Liver (tissue), 3 donors: Measurements from ENCODE around the gene TXNRD2.

Source experiments
- CTCF ChIP-seq: fragments of 150-350 bp; IDR thresholded peaks from 2 replicates; pipeline ENCODE4 v1.5.1; 2017; ENCODE audit warnings: improper control_type of control experiment, low read depth, low read length; ENCODE audit not compliant: missing input control
- EGR1 ChIP-seq, 2 donors: IDR thresholded peaks; 2 replicates each; pipeline ENCODE4 v1.6.1; 2016 to 2018; ENCODE audit warnings: antibody characterized with exemption in 2 of 2, low read depth in 2 of 2
- FOXA1 ChIP-seq: IDR thresholded peaks from 2 replicates; pipeline ENCODE4 v1.6.1; 2016; ENCODE audit warnings: antibody characterized with exemption
- FOXA2 ChIP-seq: IDR thresholded peaks from 2 replicates; pipeline ENCODE4 v1.6.1; 2016; ENCODE audit warnings: antibody characterized with exemption
- GABPA ChIP-seq, 2 donors: IDR thresholded peaks in 1 of 2; conservative IDR thresholded peaks in 1 of 2; 2 replicates each; pipeline ENCODE4 v1.6.1; 2016; ENCODE audit warnings: antibody characterized with exemption in 2 of 2, mild to moderate bottlenecking in 1 of 2, moderate library complexity in 1 of 2
- JUND ChIP-seq, 2 donors: IDR thresholded peaks; 2 replicates each; pipeline ENCODE4 v1.6.1; 2016; ENCODE audit warnings: antibody characterized with exemption in 2 of 2
- MAX ChIP-seq: IDR thresholded peaks from 2 replicates; pipeline ENCODE4 v1.6.1; 2016; ENCODE audit warnings: antibody characterized with exemption
- RAD21 ChIP-seq, 2 donors: IDR thresholded peaks; 2 replicates each; pipeline ENCODE4 v1.6.1; 2016; ENCODE audit warnings: antibody characterized with exemption in 2 of 2, mild to moderate bottlenecking in 2 of 2
- REST ChIP-seq: IDR thresholded peaks from 2 replicates; pipeline ENCODE4 v1.6.1; 2016; ENCODE audit warnings: antibody characterized with exemption, mild to moderate bottlenecking
- TAF1 ChIP-seq: conservative IDR thresholded peaks from 2 replicates; pipeline ENCODE4 v1.6.1; 2016; ENCODE audit warnings: antibody characterized with exemption, mild to moderate bottlenecking
- YY1 ChIP-seq: IDR thresholded peaks from 2 replicates; pipeline ENCODE4 v1.6.1; 2016; ENCODE audit warnings: antibody characterized with exemption, mild to moderate bottlenecking
- TF ChIP-seq, protein P1 (sequence below): IDR thresholded peaks from 2 replicates; pipeline ENCODE4 v1.6.1; 2016; ENCODE audit warnings: antibody characterized with exemption
- TF ChIP-seq, protein P2 (sequence below): IDR thresholded peaks from 2 replicates; pipeline ENCODE4 v1.6.1; 2016; ENCODE audit warnings: antibody characterized with exemption
- donor health status: healthy.
- donor health status: healthy.

- no peak for TF ChIP-seq YY1
- TF ChIP-seq CTCF = no peak
- TF ChIP-seq, protein P1, sequence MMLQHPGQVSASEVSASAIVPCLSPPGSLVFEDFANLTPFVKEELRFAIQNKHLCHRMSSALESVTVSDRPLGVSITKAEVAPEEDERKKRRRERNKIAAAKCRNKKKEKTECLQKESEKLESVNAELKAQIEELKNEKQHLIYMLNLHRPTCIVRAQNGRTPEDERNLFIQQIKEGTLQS = no peak
- no peak for TF ChIP-seq FOXA2
- no peak for TF ChIP-seq FOXA1
- no peak for TF ChIP-seq TAF1
- TF ChIP-seq EGR1 (IDR thresholded peaks at IDR 0.05; ENCODE audit: low read depth in 2 of 2) = no peak
- TF ChIP-seq RAD21 (IDR thresholded peaks at IDR 0.05) = no peak
- TF ChIP-seq MAX = no peak
- no peak for TF ChIP-seq GABPA (IDR thresholded peaks at IDR 0.05 in 1 of 2, conservative IDR thresholded peaks at IDR 0.05 in 1 of 2)
- TF ChIP-seq, protein P2, sequence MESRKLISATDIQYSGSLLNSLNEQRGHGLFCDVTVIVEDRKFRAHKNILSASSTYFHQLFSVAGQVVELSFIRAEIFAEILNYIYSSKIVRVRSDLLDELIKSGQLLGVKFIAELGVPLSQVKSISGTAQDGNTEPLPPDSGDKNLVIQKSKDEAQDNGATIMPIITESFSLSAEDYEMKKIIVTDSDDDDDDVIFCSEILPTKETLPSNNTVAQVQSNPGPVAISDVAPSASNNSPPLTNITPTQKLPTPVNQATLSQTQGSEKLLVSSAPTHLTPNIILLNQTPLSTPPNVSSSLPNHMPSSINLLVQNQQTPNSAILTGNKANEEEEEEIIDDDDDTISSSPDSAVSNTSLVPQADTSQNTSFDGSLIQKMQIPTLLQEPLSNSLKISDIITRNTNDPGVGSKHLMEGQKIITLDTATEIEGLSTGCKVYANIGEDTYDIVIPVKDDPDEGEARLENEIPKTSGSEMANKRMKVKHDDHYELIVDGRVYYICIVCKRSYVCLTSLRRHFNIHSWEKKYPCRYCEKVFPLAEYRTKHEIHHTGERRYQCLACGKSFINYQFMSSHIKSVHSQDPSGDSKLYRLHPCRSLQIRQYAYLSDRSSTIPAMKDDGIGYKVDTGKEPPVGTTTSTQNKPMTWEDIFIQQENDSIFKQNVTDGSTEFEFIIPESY = no peak
- TF ChIP-seq REST = no peak
- TF ChIP-seq JUND (IDR thresholded peaks at IDR 0.05) = no peak
Measured at GRCh38 chr22:19984201-19984753, 42.7 kb upstream of the TXNRD2 start.
